ENCODE data around the gene ITGAV. TPM values are rescaled to one million over a fixed set of nuclear protein-coding genes. Genes with fewer than 3 reads are reported as not detected.
A peak's percentile ranks its signal among the peaks of the same experiment; 100 is the strongest.

ITGAV gene
- total and polyA plus RNA-seq, 4 donors = 6.6 to 31.3 (median 12.0) TPM

GRCh38 chr2:186584053-186584452, 5.8 kb upstream of the ITGAV start (continued):
- TF ChIP-seq ZBTB33 (IDR thresholded peaks at IDR 0.05) = no peak
- TF ChIP-seq FOXA1 (IDR thresholded peaks at IDR 0.05) = no peak
- TF ChIP-seq GABPA (IDR thresholded peaks at IDR 0.05 in 1 of 2, conservative IDR thresholded peaks at IDR 0.05 in 1 of 2) = no peak

- Histone ChIP-seq H3K9me3 (ENCODE audit: control insufficient read depth in 4 of 4, low read length in 3 of 4) (no peaks in the 10 kb centered on the region), H3K27ac (ENCODE audit: low read depth in 1 of 2, low read length in 2 of 2) (no peak overlapping the region), H3K4me1 (ENCODE audit: control insufficient read depth in 4 of 4, insufficient read depth in 4 of 4, low read length in 3 of 4) (peaks cover 0 to 20% (median 9%) of the 10 kb centered on the region in 4 donors), H3K27me3 (ENCODE audit: control insufficient read depth in 4 of 4, insufficient read depth in 4 of 4, low read length in 3 of 4) (no peaks in the 10 kb centered on the region), H3K9ac (ENCODE audit: low read depth in 1 of 2, low read length in 2 of 2) (no peak overlapping the region), H3K36me3 (ENCODE audit: control insufficient read depth in 4 of 4, insufficient read depth in 3 of 4, low read depth in 1 of 4, low read length in 3 of 4) (no peaks in the 10 kb centered on the region), H3K4me3 (ENCODE audit: low read depth in 1 of 3, low read length in 3 of 3) (no peak overlapping the region)
- TF ChIP-seq HNF4G (IDR thresholded peaks at IDR 0.05) = no peak
- TF ChIP-seq SP1 (IDR thresholded peaks at IDR 0.05) = no peak
- no peak for DNase-seq (ENCODE audit: low spot score)
- 98% methylated on average over 9 of the region's 9 CpGs for WGBS
Measured at GRCh38 chr2:186588421-186588820, 1.4 kb upstream of the ITGAV start.

GRCh38 chr2:186588940-186589611, 780 bp upstream of the ITGAV start:
- no peak for DNase-seq (ENCODE audit: low spot score)
- Histone ChIP-seq H3K36me3 (ENCODE audit: control insufficient read depth in 4 of 4, insufficient read depth in 3 of 4, low read depth in 1 of 4, low read length in 3 of 4) (no peaks in the 10 kb centered on the region), H3K4me3 (ENCODE audit: low read depth in 1 of 3, low read length in 3 of 3) (peak overlapping the region; percentile 60 to 83 (median 74)), H3K4me1 (ENCODE audit: control insufficient read depth in 4 of 4, insufficient read depth in 4 of 4, low read length in 3 of 4) (peaks cover 0 to 20% (median 9%) of the 10 kb centered on the region in 4 donors), H3K27me3 (ENCODE audit: control insufficient read depth in 4 of 4, insufficient read depth in 4 of 4, low read length in 3 of 4) (no peaks in the 10 kb centered on the region), H3K9me3 (ENCODE audit: control insufficient read depth in 4 of 4, low read length in 3 of 4) (no peaks in the 10 kb centered on the region), H3K9ac (ENCODE audit: low read depth in 1 of 2, low read length in 2 of 2) (peak overlapping the region; percentile 83 to 84), H3K27ac (ENCODE audit: low read depth in 1 of 2, low read length in 2 of 2) (peak overlapping the region; percentile 84 to 93)
- TF ChIP-seq NR2F2 (IDR thresholded peaks at IDR 0.05) (peak; percentile 7), FOXA2 (IDR thresholded peaks at IDR 0.05) (no peak)
- WGBS = 12% methylated on average over 14 of the region's 14 CpGs

GRCh38 chr2:186590350-186590758, 498 bp downstream of the ITGAV start:
- WGBS = under 1% methylated on average over 32 of the region's 32 CpGs
- Histone ChIP-seq H3K27me3 (ENCODE audit: control insufficient read depth in 4 of 4, insufficient read depth in 4 of 4, low read length in 3 of 4) (no peaks in the 10 kb centered on the region), H3K9me3 (ENCODE audit: control insufficient read depth in 4 of 4, low read length in 3 of 4) (no peaks in the 10 kb centered on the region), H3K36me3 (ENCODE audit: control insufficient read depth in 4 of 4, insufficient read depth in 3 of 4, low read depth in 1 of 4, low read length in 3 of 4) (no peaks in the 10 kb centered on the region), H3K4me1 (ENCODE audit: control insufficient read depth in 4 of 4, insufficient read depth in 4 of 4, low read length in 3 of 4) (peaks cover 0 to 20% (median 9%) of the 10 kb centered on the region in 4 donors), H3K27ac (ENCODE audit: low read depth in 1 of 2, low read length in 2 of 2) (peak overlapping the region; percentile 84 to 93), H3K4me3 (ENCODE audit: low read depth in 1 of 3, low read length in 3 of 3) (peak overlapping the region; percentile 60 to 83 (median 74)), H3K9ac (ENCODE audit: low read depth in 1 of 2, low read length in 2 of 2) (peak overlapping the region; percentile 83 to 84)
- DNase-seq (ENCODE audit: low spot score) = peak; percentile 51
- TF ChIP-seq CTCF (IDR thresholded peaks at IDR 0.05; ENCODE audit: low read depth, low read length, missing input control) (no peak), ATF3 (IDR thresholded peaks at IDR 0.05) (no peak), FOXA1 (IDR thresholded peaks at IDR 0.05) (no peak), ZBTB33 (IDR thresholded peaks at IDR 0.05) (no peak), HNF4G (IDR thresholded peaks at IDR 0.05) (no peak), RXRA (IDR thresholded peaks at IDR 0.05) (no peak), JUND (IDR thresholded peaks at IDR 0.05) (no peak), RAD21 (IDR thresholded peaks at IDR 0.05) (no peak), REST (IDR thresholded peaks at IDR 0.05) (no peak), HNF4A (conservative IDR thresholded peaks at IDR 0.05) (no peak), GABPA (IDR thresholded peaks at IDR 0.05 in 1 of 2, conservative IDR thresholded peaks at IDR 0.05 in 1 of 2) (no peak), NR2F2 (IDR thresholded peaks at IDR 0.05) (no peak), FOXA2 (IDR thresholded peaks at IDR 0.05) (no peak)

All from liver (tissue), 9 donors.